GM19023 (cell line): ENCODE results near the gene ABCG4.
"Not testable (repeated sequence)": the region's sequence is repeated elsewhere in the genome, so short reads cannot be mapped to it uniquely, and the experiment has no call there.

Experiments used
- ATAC-seq: cut with Tn5 transposase; IDR thresholded peaks from one replicate; pipeline ENCODE4 v1.9.1; 2021; ENCODE audit warnings: mild to moderate bottlenecking, moderate library complexity; ENCODE audit not compliant: unreplicated experiment

Gene ABCG4

DNA sequence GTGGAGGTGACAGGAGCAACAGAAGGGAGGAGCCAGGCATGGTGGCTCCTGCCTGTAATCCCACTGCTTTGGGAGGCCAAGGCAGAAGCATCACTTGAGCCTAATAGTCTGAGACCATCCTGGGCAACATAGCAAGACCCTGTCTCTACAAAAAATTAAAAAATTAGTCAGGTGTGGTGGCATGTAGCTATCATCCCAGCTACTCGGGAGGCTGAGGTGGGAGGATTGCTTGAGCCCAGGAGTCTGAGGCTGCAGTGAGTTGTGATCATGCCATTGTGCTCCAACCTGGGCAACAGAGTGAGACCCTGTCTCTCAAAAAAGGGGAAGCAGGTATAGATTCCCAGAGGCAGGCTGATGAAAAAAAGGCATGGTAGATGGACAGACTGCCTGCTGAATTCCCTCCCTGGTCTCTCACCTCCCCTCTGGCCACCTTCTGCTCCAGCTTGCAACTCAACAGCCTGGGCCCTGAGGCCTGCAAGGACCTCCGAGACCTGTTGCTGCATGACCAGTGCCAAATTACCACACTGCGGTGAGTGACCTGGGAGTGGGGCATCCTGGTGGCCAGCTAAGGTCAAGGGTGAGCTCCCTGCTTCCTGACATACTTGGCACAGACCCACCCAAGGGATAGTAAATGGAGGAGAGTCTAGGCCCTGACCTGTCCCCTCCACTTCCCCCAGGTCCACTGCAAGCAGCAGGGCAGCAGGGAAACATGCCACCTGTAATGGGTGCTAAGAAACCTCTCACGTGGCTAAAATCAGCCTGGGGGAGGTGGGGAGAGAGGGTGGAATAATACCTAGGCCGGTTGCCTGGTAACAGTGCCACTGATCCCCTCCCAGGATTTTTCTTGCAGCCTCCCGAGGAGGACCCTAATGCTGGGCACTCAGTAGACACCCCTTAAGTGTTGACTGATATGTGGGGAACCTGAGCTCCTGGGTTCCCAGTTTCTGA lies 32.2 kb downstream of the ABCG4 start:
- ATAC-seq: no peak

DNA sequence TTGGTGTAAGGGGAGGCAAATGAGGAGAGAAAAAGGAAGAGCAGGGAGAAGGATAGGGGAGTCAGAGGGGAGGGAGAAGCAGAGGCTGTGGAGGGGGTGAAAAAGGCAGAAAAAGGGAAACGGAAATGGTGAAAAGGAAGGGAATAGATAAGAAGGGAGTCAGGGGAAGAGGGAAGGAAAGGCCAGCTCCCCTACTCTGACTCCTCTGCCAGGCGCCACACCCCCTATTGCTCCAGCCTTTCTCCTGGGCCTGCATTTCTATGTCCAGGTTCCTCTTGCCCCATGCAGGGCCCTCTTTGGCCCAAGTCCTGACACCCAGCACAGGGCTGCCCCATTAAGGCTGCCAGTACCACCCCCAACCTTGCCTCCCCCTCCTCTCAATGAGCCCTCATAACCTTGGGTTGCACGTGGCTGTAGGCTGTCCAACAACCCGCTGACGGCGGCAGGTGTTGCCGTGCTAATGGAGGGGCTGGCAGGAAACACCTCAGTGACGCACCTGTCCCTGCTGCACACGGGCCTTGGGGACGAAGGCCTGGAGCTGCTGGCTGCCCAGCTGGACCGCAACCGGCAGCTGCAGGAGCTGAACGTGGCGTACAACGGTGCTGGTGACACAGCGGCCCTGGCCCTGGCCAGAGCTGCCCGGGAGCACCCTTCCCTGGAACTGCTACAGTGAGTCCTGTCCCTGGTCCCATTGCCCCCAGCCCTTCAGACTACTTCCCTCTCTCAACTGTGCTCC lies 33.0 kb downstream of the ABCG4 start:
- ATAC-seq: no peak

DNA sequence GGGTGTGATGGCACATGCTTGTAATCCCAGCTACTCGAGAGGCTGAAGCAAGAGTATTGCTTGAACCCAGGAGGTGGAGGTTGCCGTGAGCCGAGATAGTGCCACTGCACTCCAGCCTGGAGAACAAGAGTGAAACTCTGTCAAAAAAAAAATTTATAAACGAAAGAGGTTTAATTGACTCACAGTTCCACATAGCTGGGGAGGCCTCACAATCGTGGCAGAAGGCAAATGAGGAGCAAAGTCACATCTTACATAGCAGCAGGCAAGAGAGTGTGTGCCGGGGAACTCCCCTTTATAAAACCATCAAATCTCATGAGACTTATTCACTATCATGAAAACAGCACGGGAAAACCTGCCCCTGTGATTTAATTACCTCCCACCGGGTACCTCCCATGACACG lies 35.5 kb downstream of the ABCG4 start:
- not testable (repeated sequence) for ATAC-seq

DNA sequence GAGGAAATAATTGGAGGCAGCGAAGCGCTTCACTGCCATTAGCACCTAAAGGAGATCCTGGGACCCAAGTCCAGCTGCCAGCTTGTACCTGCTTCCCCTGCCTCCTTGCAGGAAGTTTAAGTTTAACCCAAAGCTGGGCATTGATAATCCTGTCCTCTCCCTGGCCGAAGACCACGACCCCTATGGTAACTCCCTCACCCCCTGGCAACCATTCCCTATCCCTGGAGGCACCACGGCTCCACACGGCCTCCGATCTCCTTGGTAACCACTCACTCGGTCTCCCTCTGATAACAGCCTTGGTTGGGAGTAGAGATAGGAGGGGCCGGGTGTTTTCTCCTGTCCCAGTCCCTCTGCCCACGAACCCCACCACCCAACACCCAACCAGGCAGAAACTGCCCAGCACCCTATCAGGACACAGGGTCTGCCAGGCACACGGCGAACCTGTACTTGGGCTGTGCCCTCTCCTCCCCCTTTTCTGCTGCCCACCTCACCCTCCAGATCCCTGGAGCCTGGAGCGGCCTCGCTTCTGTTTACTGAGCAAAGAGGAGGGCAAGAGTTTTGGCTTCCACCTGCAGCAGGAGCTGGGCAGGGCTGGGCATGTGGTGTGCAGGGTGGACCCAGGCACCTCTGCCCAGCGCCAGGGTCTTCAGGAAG lies 37.3 kb downstream of the ABCG4 start:
- ATAC-seq: no peak

DNA sequence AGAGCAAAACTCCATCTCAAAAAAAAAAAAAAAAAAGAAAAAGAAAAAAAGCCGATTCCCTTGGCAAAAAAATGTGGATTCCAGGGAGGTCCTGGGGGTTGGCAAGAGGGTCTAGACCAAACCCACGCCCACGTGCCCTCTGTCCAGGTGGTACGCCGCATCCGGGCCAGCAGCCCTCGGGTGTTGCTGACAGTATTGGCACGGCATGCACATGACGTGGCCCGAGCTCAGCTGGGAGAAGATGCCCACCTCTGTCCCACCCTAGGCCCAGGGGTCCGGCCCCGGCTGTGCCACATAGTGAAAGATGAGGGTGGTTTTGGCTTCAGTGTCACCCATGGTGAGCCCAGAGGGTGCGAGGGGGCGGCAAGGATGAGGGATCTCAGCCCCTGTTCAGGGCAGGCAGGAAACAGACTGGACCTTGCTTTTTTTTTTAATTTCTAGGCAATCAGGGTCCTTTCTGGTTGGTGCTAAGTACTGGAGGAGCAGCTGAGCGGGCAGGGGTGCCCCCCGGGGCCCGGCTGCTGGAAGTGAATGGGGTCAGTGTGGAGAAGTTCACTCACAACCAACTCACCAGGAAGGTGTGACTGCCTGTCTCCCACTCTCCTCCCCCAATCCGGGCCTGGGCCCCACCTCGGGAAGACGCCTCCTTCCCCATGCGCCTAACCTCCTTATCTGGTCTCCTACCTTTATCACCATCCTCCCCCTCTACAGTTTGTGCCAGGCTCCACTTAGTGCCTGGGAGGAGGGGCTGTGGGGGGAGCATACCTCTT lies 38.5 kb downstream of the ABCG4 start:
- ATAC-seq: no peak

DNA sequence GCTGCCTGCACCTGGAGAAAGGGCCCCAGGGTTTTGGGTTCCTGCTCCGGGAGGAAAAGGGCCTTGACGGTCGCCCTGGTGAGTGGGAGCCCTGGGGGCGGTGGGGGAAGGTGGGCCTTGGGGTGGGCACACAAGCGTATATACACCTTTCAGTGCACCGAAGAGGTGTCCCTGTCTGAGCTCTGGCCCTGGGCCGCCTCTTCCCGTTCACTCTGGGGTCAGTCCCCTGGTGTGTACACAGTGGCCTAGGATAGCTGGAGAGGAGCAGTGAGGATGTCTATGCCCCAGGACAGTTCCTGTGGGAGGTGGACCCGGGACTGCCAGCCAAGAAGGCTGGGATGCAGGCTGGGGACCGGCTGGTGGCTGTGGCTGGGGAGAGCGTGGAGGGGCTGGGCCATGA lies 39.2 kb downstream of the ABCG4 start:
- no peak for ATAC-seq

DNA sequence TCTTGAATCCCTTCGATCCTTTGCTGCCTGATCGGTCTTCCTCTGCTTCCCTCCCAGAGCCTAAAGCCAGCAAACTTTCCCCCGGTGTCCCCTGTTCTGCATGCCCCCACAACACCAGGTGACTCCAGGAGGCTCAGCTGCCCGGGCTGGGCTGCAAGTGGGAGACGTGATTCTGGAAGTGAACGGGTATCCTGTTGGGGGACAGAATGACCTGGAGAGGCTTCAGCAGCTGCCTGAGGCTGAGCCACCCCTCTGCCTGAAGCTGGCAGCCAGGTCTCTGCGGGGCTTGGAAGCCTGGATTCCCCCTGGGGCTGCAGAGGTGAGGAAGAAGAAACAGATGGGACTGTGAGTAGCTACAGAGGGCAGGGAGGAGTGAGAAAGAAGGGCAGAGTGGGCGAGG lies 40.0 kb downstream of the ABCG4 start:
- no peak for ATAC-seq

DNA sequence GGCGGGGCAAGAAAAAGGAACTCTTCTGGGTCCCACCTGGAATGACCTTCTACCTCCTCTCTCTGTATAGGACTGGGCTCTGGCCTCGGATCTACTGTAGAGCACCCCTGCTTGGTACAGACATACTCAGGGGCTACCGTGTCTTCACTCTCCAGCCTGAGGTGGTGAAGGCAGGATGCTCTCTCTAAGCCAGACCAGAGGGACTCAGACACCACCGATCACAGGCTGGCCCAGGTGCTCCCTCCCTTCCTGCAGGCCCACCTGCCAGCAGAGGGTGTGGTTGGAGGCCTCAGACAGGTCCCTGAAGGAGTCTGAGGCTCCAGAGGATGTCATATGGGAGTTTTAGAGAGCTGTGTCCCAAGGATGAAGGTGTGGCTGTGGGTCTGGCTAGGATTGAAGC lies 40.5 kb downstream of the ABCG4 start:
- ATAC-seq: no peak

DNA sequence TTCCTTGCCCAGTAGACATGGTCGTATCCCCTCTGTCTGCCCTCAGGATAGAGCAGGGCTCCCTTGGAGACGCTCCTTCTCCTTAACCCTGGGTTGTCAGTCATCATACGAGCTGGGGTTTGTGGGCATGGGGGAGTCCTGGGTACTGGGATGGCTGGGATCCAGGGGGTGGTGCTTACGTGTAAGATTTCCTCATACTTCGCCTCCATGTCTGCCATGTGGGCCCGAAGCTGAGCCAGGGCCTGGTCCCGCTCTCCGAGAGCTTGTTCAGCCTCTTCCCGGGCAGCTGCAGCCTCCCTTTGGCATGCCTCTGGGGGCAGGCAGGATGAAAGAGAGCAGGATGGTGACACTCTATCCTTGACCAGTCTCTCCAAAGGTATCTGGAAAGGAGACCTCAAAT lies 41.7 kb downstream of the ABCG4 start:
- ATAC-seq: no peak

DNA sequence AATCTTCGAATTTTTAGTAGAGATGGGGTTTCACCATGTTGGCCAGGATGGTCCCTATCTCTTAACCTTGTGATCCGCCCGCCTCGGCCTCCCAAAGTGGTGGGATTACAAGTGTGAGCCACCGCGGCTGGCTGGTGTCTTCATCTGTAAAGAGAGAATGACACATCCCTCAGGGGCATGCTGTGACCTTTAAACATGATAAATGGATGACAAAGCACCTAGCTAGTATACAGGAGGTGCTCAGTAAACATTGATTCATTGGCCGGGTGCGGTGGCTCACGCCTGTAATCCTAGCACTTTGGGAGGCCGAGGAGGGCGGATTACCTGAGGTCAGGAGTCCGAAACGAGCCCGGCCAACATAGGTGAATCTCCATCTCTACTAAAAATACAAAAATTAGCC lies 42.4 kb downstream of the ABCG4 start:
- not testable (repeated sequence) for ATAC-seq

DNA sequence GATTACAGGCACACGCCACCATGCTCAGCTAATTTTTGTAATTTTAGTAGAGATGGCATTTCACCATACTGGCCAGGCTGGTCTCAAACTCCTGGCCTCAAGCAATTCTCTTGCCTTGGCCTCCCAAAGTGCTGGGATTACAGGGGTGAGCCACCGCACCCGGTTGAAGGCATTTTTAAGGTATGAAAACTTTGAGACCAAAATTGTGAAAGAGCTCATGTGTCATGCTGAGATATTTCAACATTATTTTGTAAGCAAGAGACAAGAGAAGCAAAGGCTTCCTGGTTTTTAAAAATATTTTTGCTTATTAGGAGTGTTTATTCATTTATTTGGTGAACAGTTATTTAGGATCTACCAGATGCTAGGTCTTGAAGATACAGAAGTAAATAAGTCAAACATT lies 43.3 kb downstream of the ABCG4 start:
- ATAC-seq: no peak

DNA sequence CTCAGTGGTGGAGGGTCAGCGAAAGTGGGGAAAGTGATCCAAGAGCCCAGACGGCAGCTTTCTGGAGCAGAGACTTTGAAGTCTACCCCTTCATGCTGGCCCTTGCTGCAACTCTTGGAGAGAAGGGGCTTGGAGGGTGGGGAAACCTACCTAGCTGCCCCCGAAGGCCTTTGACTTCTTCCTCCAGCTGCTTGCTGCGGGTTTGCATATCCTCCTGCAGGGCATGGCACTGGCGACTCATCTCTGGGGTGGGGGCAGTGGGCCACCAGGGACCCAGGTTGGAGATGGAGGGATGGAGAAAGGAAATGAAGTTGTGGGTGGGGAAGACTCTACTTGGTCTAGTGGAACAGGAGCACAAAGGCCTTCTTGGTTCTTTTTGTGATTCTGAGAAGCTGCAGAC lies 44.1 kb downstream of the ABCG4 start:
- ATAC-seq: no peak

DNA sequence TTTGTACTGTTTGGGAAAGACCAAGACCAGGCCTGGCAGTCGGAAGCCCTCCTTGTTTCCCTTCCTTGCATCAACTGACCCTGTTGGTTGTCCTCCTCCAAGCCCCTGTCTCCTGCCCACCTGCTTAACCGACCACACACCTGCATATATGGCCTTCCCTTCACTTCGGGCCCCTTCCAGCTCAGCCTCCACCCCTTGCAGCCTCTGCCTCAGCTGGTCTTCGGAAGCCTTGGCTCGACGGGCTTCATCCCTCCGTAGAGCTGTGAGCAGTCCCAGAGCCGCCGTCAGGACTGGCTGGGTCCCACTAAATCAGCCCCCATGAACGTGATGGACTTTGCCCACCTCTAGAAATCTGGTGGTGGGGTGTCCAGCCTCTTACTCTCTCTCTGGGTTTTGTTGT lies 44.8 kb downstream of the ABCG4 start:
- ATAC-seq: no peak

DNA sequence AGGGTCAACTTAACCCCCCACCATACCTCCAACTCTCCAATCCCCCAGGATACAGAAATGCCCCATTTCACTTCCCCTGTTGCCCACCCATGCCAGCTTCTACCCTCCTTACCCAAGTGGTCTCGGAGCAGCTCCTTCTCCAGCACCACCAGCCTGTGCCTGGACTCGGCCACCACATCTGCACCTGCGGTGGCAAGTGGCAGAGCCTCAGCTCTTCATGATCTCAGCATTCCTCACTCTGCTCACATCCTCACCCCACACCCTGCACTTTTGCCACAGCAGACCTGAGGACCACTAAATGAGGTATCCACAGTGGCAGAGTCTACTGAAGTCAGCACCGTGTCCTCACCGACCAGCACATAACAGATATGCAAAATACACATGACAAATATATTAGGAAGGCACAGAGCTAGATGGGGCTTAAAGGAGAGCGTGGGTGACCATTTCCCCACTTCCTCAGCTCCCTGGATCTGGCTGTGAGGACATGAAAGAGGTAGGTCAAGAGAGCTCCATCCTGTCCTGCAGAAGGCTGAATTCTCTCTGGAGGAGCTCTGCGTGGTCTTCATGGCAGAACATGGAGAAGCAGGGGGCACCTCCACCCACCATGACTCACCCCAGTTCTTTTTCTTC lies 46.1 kb downstream of the ABCG4 start:
- ATAC-seq: no peak

DNA sequence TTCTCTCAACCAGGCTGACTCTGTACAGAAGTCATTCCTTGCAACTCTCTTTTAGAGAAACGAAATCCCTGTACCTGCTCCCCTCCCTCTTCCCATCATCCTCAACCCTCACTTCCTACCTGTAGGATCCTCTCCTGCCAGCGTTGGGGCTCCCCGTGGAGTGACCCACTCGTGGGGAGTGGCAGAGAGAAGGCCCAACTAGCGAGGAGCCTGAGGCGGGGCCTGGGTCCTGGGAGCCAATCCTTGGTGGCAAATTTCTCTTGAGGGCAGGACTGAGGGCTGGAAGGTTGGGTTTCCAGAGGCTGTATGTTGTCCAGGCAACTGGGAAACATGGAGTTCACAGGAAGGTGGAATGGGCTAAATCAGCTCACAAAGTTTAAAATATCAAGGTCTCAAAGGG lies 46.8 kb downstream of the ABCG4 start:
- no peak for ATAC-seq

DNA sequence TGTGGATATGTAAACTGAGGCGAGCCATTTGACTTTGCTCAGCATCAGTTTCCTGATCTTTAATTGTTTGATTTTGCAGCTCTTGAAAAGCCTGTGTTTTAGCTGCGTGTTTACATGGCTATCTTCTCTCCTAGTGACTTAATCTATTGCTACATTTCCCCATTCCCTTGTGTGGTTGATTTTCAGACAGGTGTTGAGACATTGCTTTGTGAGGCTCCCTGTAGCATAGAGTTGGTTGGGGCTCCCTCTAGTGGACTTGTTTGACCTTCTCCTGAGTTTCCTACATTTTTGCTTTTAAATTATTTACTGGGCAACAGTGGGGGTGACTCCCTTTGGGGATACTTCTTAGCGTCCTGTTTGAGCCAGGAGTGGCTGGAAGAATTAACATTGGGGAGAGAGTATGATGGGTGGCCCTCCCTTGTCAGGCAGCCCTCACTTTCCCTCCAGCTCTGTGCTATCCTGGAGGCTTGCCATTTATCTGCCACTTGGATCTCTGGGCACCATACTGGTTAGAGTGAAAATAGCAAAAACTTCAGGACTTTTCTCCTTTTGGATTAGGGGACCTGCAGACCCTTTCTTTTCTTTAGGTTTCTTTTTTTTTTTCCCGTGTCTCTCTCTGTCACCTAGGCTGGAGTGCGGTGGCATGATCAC lies 48.1 kb downstream of the ABCG4 start:
- no peak for ATAC-seq

DNA sequence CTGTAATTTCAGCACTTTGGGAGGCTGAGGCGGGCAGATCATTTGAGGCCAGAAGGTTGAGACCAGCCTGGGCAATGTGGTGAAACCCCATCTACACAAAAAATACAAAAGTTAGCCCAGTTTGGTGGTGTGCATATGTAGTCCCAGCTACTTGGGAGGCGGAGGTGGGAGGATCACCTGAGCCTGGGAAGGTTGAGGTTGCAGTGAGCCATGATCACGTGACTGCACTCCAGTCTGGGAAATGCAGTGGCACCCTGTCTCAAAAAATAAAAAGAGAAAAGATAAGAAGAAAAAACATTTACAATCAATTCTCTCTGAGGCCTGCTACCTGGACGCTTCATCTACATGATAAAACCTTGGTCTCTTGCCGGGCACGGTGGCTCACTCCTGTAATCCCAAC lies 50.1 kb downstream of the ABCG4 start:
- no peak for ATAC-seq

DNA sequence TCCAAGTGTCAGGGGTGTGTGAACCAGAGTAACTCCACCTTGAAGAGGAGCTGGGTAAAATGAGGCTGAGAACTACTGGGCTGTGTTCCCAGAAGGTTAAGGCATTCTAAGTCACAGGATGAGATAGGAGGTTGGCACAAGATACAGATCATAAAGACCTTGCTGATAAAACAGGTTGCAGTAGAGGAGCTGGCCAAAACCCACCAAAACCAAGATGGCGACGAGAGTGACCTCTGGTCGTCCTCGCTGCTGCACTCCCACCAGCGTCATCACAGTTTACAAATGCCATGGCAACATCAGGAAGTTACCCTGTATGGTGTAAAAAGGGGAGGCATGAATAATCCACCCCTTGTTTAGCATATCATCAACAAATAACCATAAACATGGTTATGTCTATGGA lies 52.4 kb downstream of the ABCG4 start:
- not testable (repeated sequence) for ATAC-seq

DNA sequence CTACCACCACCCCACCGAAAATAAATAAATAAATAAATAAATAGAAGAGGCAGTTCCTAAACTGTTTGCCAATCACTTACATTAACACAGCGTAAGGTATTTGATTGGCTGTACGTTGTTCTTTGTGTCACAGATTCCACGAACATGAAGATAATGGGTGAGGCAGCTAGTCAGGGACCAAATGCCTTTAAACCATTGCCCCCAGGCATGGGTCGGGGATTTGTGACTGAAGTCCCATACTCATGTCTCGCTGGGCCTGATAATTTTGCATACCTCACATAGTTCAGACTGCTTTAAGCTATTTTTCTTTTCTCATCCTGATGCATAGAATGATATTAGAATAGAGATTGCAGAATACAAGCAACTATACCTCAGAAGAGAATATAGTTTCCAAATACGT lies 53.7 kb downstream of the ABCG4 start:
- ATAC-seq: no peak

DNA sequence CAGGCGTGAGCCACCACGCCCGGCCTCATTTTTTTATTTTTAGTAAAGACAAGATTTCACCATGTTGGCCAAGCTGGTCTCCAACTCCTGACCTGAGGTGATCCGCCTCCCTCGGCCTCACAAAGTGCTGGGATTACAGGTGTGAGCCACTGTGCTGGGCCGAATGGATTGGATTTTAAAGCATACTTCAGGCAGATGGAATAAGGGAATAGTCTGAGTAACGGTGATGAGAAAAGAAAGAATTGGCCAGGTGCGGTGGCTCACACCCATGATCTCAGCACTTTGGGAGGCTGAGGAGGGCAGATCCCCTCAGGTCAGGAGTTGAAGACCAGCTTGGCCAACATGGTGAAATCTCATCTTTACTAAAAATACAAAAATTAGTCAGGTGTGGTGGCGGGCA lies 55.2 kb downstream of the ABCG4 start:
- no peak for ATAC-seq
